Heart left ventricle (tissue), 16 donors: ENCODE measurements around the gene SACS. TPM values are rescaled to one million over a fixed set of nuclear protein-coding genes. Genes with fewer than 3 reads are reported as not detected.
A peak's percentile ranks its signal among the peaks of the same experiment; 100 is the strongest.
"Not testable (repeated sequence)": the region's sequence is repeated elsewhere in the genome, so short reads cannot be mapped to it uniquely, and the experiment has no call there.

ENCODE experiments used
- ATAC-seq, 4 donors: fragments of 200-7000 bp; cut with Tn5 transposase; one replicate each; pipeline ENCODE4 v1.9.1; 2020 to 2022; ENCODE audit warnings: moderate library complexity in 4 of 4, mild to moderate bottlenecking in 3 of 4, moderate number of reproducible peaks in 1 of 4
- DNase-seq, 5 donors: peaks; one replicate each; pipeline ENCODE4 v3.0.0-alpha.2; 2020
- H3K27ac ChIP-seq, 12 donors: fragments of 200-600 bp; sonication (generic) in 4 of 12; one replicate each; pipeline versions ENCODE4 v1.5.0 to v1.8.0; 2016 to 2022; ENCODE audit warnings: mild to moderate bottlenecking in 2 of 12
- H3K27me3 ChIP-seq, 9 donors: fragments of 200-600 bp; sonication (generic) in 2 of 9; one replicate each; pipeline versions ENCODE4 v1.5.1 to v1.8.0; 2016 to 2022; ENCODE audit warnings: mild to moderate bottlenecking in 3 of 9
- H3K36me3 ChIP-seq, 9 donors: fragments of 200-600 bp; sonication (generic) in 2 of 9; one replicate each; pipeline versions ENCODE4 v1.5.0 to v1.8.0; 2018 to 2022; ENCODE audit warnings: mild to moderate bottlenecking in 2 of 9
- H3K4me1 ChIP-seq, 12 donors: fragments of 200-600 bp; sonication (generic) in 4 of 12; one replicate each; pipeline versions ENCODE4 v1.5.0 to v1.8.0; 2016 to 2022; ENCODE audit warnings: mild to moderate bottlenecking in 3 of 12
- H3K4me3 ChIP-seq, 12 donors: fragments of 200-600 bp; sonication (generic) in 4 of 12; one replicate each; pipeline versions ENCODE4 v1.5.0 to v1.8.0; 2017 to 2022; ENCODE audit warnings: mild to moderate bottlenecking in 9 of 12, moderate library complexity in 4 of 12
- H3K9me3 ChIP-seq, 12 donors: fragments of 200-600 bp; sonication (generic) in 4 of 12; one replicate each; pipeline versions ENCODE4 v1.5.0 to v1.8.0; 2016 to 2022; ENCODE audit warnings: mild to moderate bottlenecking in 1 of 12
- CTCF ChIP-seq, 12 donors: fragments of 200-600 bp; sonication (generic) in 4 of 12; IDR thresholded peaks; one replicate each; pipeline versions ENCODE4 v1.5.0 to v1.8.0; 2018 to 2022; ENCODE audit warnings: antibody characterized with exemption in 12 of 12, mild to moderate bottlenecking in 5 of 12
- POLR2A ChIP-seq, 2 donors: fragments of 450-650 bp; IDR thresholded peaks; one replicate each; pipeline ENCODE4 v1.6.1; 2017; ENCODE audit warnings: antibody characterized with exemption in 2 of 2, mild to moderate bottlenecking in 2 of 2, moderate library complexity in 2 of 2
- WGBS, 4 donors: extraction: QIAGEN DNeasy Blood & Tissue Kit in 2 of 4; methylation state at CpG; one replicate each; pipeline versions ENCODE4 v1.1.5 to v1.1.7; 2013 to 2018; 5-methylcytosine and 5-hydroxymethylcytosine counted together
- intact Hi-C, 10 donors: fragments of 100-400 bp; cut with DNase I; formaldehyde crosslinking; loops; one replicate each; pipeline versions ENCODE4 v1.11.1 to v1.14.2; 2022
- polyA plus RNA-seq, 2 donors: library from polyadenylated mRNA; stranded (reverse); fragments of 200-250 nt; gene quantifications; one replicate each; pipeline ENCODE4 v1.2.3, GENCODE V29; 2013
- total RNA-seq, 9 donors: library from RNA; depleted of rRNA in 2 of 9; stranded (reverse); fragments of >200 nt in 2 of 9; fragmentation: NEBNext Ultra II Directional in 3 of 9; extraction: Animal tissue kit (Norgen Biotek cat#: 25700) in 3 of 9; gene quantifications; one replicate each; pipeline versions ENCODE4 v1.1.0 to v1.2.4, GENCODE V29; 2016 to 2023
- donor health status: ischemic (EF 13 %, LVEDD 7.1; RV severe dilation, severe dysfunction).
- donor health status: healthy with polysubstance abuse.
- donor health status: DM: no; HTN: yes; CAD: no.
- donor health status: DM: no; HTN: no; CAD: no.
- donor health status: ischemic (EF 25% LVEDD 6.9; RV normal size, moderate dysfunction).
- donor health status: ischemic (EF 25% LVEDD 5.7; RV mildly dilated, moderate dysfunction).
- donor health status: healthy.
- donor health status: DM: yes; HTN: yes; CAD: no.
- donor health status: ischemic (EF 35%, LVEDD 5.7; RV mildly dilated, moderate dysfunction).
- donor health status: nonischemic (EF 11% LVEDD 7.7; RV severe dilation, severe dysfunction).
- donor health status: DM: yes; HTN: yes; CAD: no.
- donor health status: PGD.
- donor health status: ischemic (EF 29% LVEDD 5.4; RV normal size, mild dysfunction).
- donor health status: nonischemic (EF 23%, LVEDD 6.1; RV moderate dilation, normal function).

The SACS gene
- total and polyA plus RNA-seq, 11 donors, result 2.8 to 29.3 (median 19.7) TPM

GRCh38 chr13:23445794-23446193 lies 12.3 kb upstream of the SACS start:
- no peak for DNase-seq
- no peaks in the 10 kb centered on the region for H3K27me3 ChIP-seq
- no peak overlapping the region for H3K27ac ChIP-seq
- no peak for TF ChIP-seq POLR2A (IDR thresholded peaks at IDR 0.05)
- TF ChIP-seq CTCF (IDR thresholded peaks at IDR 0.05), result no peak
- no peaks in the 10 kb centered on the region for H3K36me3 ChIP-seq
- no peak overlapping the region for H3K4me3 ChIP-seq
- 71 to 93% (median 85%) methylated on average over 1 of the region's 1 CpG for WGBS, 4 donors
- ATAC-seq, result no peak
- intact Hi-C loops, result no loop called here
- no peaks in the 10 kb centered on the region for H3K4me1 ChIP-seq
- H3K9me3 ChIP-seq, result no peaks in the 10 kb centered on the region

- 57 to 86% (median 66%) methylated on average over 2 of the region's 2 CpGs for WGBS, 4 donors
- TF ChIP-seq POLR2A (IDR thresholded peaks at IDR 0.05), result no peak
- TF ChIP-seq CTCF (IDR thresholded peaks at IDR 0.05), result no peak
- H3K4me3 ChIP-seq, result no peak overlapping the region
- no peaks in the 10 kb centered on the region for H3K4me1 ChIP-seq
- intact Hi-C loops, result no loop called here
- H3K27me3 ChIP-seq, result no peaks in the 10 kb centered on the region
- ATAC-seq (no peak), DNase-seq (no peak)
- no peak overlapping the region for H3K27ac ChIP-seq
- no peaks in the 10 kb centered on the region for H3K36me3 ChIP-seq
- H3K9me3 ChIP-seq, result no peaks in the 10 kb centered on the region
These were observed 10.4 kb upstream of the SACS start for GRCh38 chr13:23443878-23444277.

- no peak for DNase-seq
- Histone ChIP-seq H3K4me1 (no peaks in the 10 kb centered on the region), H3K36me3 (no peaks in the 10 kb centered on the region), H3K9me3 (no peaks in the 10 kb centered on the region), H3K4me3 (no peak overlapping the region), H3K27ac (no peak overlapping the region), H3K27me3 (no peaks in the 10 kb centered on the region)
- TF ChIP-seq POLR2A (IDR thresholded peaks at IDR 0.05) (no peak), CTCF (IDR thresholded peaks at IDR 0.05) (no peak)
- WGBS, 4 donors, result 69 to 82% (median 76%) methylated on average over 2 of the region's 2 CpGs
- no peak for ATAC-seq
- intact Hi-C loops, result no loop called here
These were observed 9.6 kb upstream of the SACS start for GRCh38 chr13:23443110-23443509.

GRCh38 chr13:23440821-23441618 lies 7.5 kb upstream of the SACS start:
- DNase-seq (peak in 3 of 5 donors; percentile 33 to 60 (median 58)), ATAC-seq (peak; percentile 72 to 90 (median 89))
- Histone ChIP-seq H3K36me3 (no peaks in the 10 kb centered on the region), H3K9me3 (no peaks in the 10 kb centered on the region), H3K27me3 (no peaks in the 10 kb centered on the region), H3K4me3 (no peak overlapping the region), H3K4me1 (no peaks in the 10 kb centered on the region), H3K27ac (peak overlapping the region in 7 of 12 donors; percentile 11 to 57 (median 35))
- 75 to 88% (median 80%) methylated on average over 15 of the region's 15 CpGs for WGBS, 4 donors
- intact Hi-C loops, result no loop called here
- no peak for TF ChIP-seq POLR2A (IDR thresholded peaks at IDR 0.05)
- TF ChIP-seq CTCF (IDR thresholded peaks at IDR 0.05), result no peak

GRCh38 chr13:23440324-23440723 lies 6.8 kb upstream of the SACS start:
- H3K36me3 ChIP-seq, H3K27me3 ChIP-seq, intact Hi-C loops, H3K4me3 ChIP-seq, H3K9me3 ChIP-seq, H3K4me1 ChIP-seq, DNase-seq: not testable (repeated sequence)
- peak in 2 of 4 donors; percentile 18 to 24 for ATAC-seq
- WGBS, 4 donors, result 84 to 92% (median 86%) methylated on average over 6 of the region's 6 CpGs
- peak overlapping the region in 3 of 12 donors; percentile 32 to 44 (median 43) for H3K27ac ChIP-seq
